WTC11 (cell line): ENCODE data around the gene MRPS27. TPM values are rescaled to one million over a fixed set of nuclear protein-coding genes. Genes with fewer than 3 reads are reported as not detected.
A peak's percentile ranks its signal among the peaks of the same experiment; 100 is the strongest.

Source experiments
- ATAC-seq: fragments of 200-7000 bp; cut with Tn5 transposase; 2 replicates; pipeline ENCODE4 v1.10.0; 2021; ENCODE audit warnings: mild to moderate bottlenecking, moderate library complexity
- CTCF ChIA-PET: fragments of 300-600 bp; sonication (Branson Sonifier 250); formaldehyde crosslinking; loops from one replicate; lab custom pipeline; 2021; ENCODE audit warnings: antibody characterized with exemption; lab: Charles Lee
- POLR2A ChIA-PET: fragments of 350-600 bp; sonication (Branson Sonifier 250); formaldehyde crosslinking; loops from one replicate; lab custom pipeline; 2021; ENCODE audit warnings: antibody characterized with exemption; lab: Charles Lee
- DNase-seq: peaks from one replicate; pipeline ENCODE4 v3.0.0; 2021; ENCODE audit warnings: low spot score
- H3K27ac Mint-ChIP-seq: 2 replicates; pipeline ENCODE4 v1.8.0; 2021; ENCODE audit warnings: mixed read lengths
- H3K27me3 Mint-ChIP-seq: 2 replicates; pipeline ENCODE4 v1.8.0; 2021; ENCODE audit warnings: low read depth, mild to moderate bottlenecking, moderate library complexity, mixed read lengths
- H3K36me3 Mint-ChIP-seq: 2 replicates; pipeline ENCODE4 v1.8.0; 2021; ENCODE audit warnings: mixed read lengths
- H3K4me1 Mint-ChIP-seq: 2 replicates; pipeline ENCODE4 v1.8.0; 2022; ENCODE audit warnings: mixed read lengths
- H3K4me3 Mint-ChIP-seq: 2 replicates; pipeline ENCODE4 v1.8.0; 2021; ENCODE audit warnings: mild to moderate bottlenecking, moderate library complexity, mixed read lengths
- H3K9me3 Mint-ChIP-seq: 2 replicates; pipeline ENCODE4 v1.8.0; 2021; ENCODE audit warnings: mixed read lengths
- AFF4 ChIP-seq: sonication (generic); formaldehyde crosslinking; IDR thresholded peaks from 2 replicates; pipeline ENCODE4 v1.8.1; 2023; ENCODE audit warnings: mild to moderate bottlenecking, missing genetic modification reagents, borderline replicate concordance
- AR ChIP-seq: fragments of 250-450 bp; sonication (Bioruptor Pico); IDR thresholded peaks from 2 replicates; pipeline ENCODE4 v1.9.0; 2021; ENCODE audit warnings: mild to moderate bottlenecking
- ATF6 ChIP-seq: sonication (generic); formaldehyde crosslinking; IDR thresholded peaks from 2 replicates; pipeline ENCODE4 v1.8.1; 2023; ENCODE audit warnings: mild to moderate bottlenecking, missing genetic modification reagents
- E2F1 ChIP-seq: sonication (generic); formaldehyde crosslinking; IDR thresholded peaks from 2 replicates; pipeline ENCODE4 v1.8.0; 2022; ENCODE audit warnings: mild to moderate bottlenecking, missing genetic modification reagents
- ERG ChIP-seq: fragments of 250-450 bp; sonication (Bioruptor Pico); IDR thresholded peaks from 2 replicates; pipeline ENCODE4 v1.8.0; 2021; ENCODE audit warnings: mild to moderate bottlenecking
- ETV6 ChIP-seq: sonication (generic); formaldehyde crosslinking; IDR thresholded peaks from 2 replicates; pipeline ENCODE4 v1.8.1; 2022; ENCODE audit warnings: mild to moderate bottlenecking, missing genetic modification reagents
- FOXP4 ChIP-seq: sonication (generic); formaldehyde crosslinking; IDR thresholded peaks from 2 replicates; pipeline ENCODE4 v1.8.0; 2022; ENCODE audit warnings: mild to moderate bottlenecking, missing genetic modification reagents
- JAZF1 ChIP-seq: fragments of 250-450 bp; sonication (Bioruptor Pico); IDR thresholded peaks from 2 replicates; pipeline ENCODE4 v1.9.0; 2021; ENCODE audit warnings: moderate library complexity, mild to moderate bottlenecking, inconsistent platforms
- NR2C2 ChIP-seq: sonication (generic); formaldehyde crosslinking; IDR thresholded peaks from 2 replicates; pipeline ENCODE4 v1.8.0; 2022; ENCODE audit warnings: mild to moderate bottlenecking, missing genetic modification reagents
- SMAD3 ChIP-seq: sonication (generic); formaldehyde crosslinking; IDR thresholded peaks from 2 replicates; pipeline ENCODE4 v1.8.0; 2022; ENCODE audit warnings: missing genetic modification reagents, mild to moderate bottlenecking, borderline replicate concordance
- SMAD4 ChIP-seq: sonication (generic); formaldehyde crosslinking; IDR thresholded peaks from 2 replicates; pipeline ENCODE4 v1.8.0; 2022; ENCODE audit warnings: mild to moderate bottlenecking, missing genetic modification reagents
- ZNF281 ChIP-seq: sonication (generic); formaldehyde crosslinking; IDR thresholded peaks from 2 replicates; pipeline ENCODE4 v1.8.0; 2023; ENCODE audit warnings: mild to moderate bottlenecking, missing genetic modification reagents
- total RNA-seq: library from RNA; stranded (reverse); gene quantifications from 3 replicates; pipeline ENCODE4 v1.2.3, GENCODE V29; 2021

Gene MRPS27
- total RNA-seq, 1 experiment from 2014 or later = 80.1 TPM

GRCh38 chr5:72185496-72186329, 134.3 kb downstream of the MRPS27 start:
- ChIA-PET POLR2A (no interaction called here), CTCF (no interaction called here)
- DNase-seq (no peak), ATAC-seq (no peak)
- TF ChIP-seq SMAD3 (no peak), NR2C2 (no peak), ERG (CRISPR knock-in tag) (no peak), ZNF281 (CRISPR knock-in tag) (no peak), ATF6 (no peak), AR (no peak), E2F1 (no peak), AFF4 (no peak), JAZF1 (CRISPR knock-in tag) (no peak)
- Mint-ChIP-seq H3K27ac (0 out of 2 replicates have a peak overlapping the region, but pooled peaks have one; percentile 11), H3K9me3 (no peaks in the 10 kb centered on the region), H3K4me3 (no peak overlapping the region), H3K4me1 (peaks cover 20% of the 10 kb centered on the region), H3K27me3 (no peaks in the 10 kb centered on the region), H3K36me3 (peaks cover 26% of the 10 kb centered on the region)

GRCh38 chr5:72184408-72184807, 135.6 kb downstream of the MRPS27 start:
- H3K4me1 Mint-ChIP-seq = peaks cover 26% of the 10 kb centered on the region
- H3K9me3 Mint-ChIP-seq = no peaks in the 10 kb centered on the region
- TF ChIP-seq FOXP4 (CRISPR knock-in tag) (no peak), SMAD4 (no peak), ETV6 (no peak), JAZF1 (CRISPR knock-in tag) (no peak)
- DNase-seq (no peak), ATAC-seq (no peak)
- no peak overlapping the region for H3K27ac Mint-ChIP-seq
- no peaks in the 10 kb centered on the region; the same call in 1 of the 2 replicates for H3K27me3 Mint-ChIP-seq
- ChIA-PET POLR2A (no interaction called here), CTCF (no interaction called here)
- peaks cover 22% of the 10 kb centered on the region for H3K36me3 Mint-ChIP-seq
- no peak overlapping the region for H3K4me3 Mint-ChIP-seq
